Activated T-helper 2 cell treated with anti-CD3 and anti-CD28 coated beads, Interferon-gamma antibody, Interleukin-2, Interleukin-4, amounts not matched to agents 10 μg/mL and 5 μg/mL and 100 μg/mL, durations not matched to agents 14 hours and 24 hours and 36 hours (primary cell): ENCODE results near the gene TTLL1. TPM values are rescaled to one million over a fixed set of nuclear protein-coding genes. Genes with fewer than 3 reads are reported as not detected.

Source experiments
- DNase-seq: peaks from one replicate; pipeline ENCODE4 v3.0.0; 2021; ENCODE audit warnings: low spot score
- H3K27ac Mint-ChIP-seq: one replicate; pipeline ENCODE4 v1.8.0; 2021; ENCODE audit warnings: mixed read lengths
- H3K27me3 Mint-ChIP-seq: one replicate; pipeline ENCODE4 v1.8.0; 2021; ENCODE audit warnings: low read depth, mixed read lengths
- H3K36me3 Mint-ChIP-seq: one replicate; pipeline ENCODE4 v1.8.0; 2021; ENCODE audit warnings: low read depth, mixed read lengths
- H3K4me1 Mint-ChIP-seq: one replicate; pipeline ENCODE4 v1.8.0; 2021; ENCODE audit warnings: low read depth, mixed read lengths
- H3K4me3 Mint-ChIP-seq: one replicate; pipeline ENCODE4 v1.8.0; 2021; ENCODE audit warnings: low read depth, mild to moderate bottlenecking, moderate library complexity, mixed read lengths
- H3K9me3 Mint-ChIP-seq: one replicate; pipeline ENCODE4 v1.8.0; 2021; ENCODE audit warnings: mixed read lengths
- intact Hi-C: fragments of 100-400 bp; cut with micrococcal nuclease; formaldehyde crosslinking; loops from one replicate; pipeline ENCODE4 v1.15.1; 2023
- total RNA-seq: library from RNA; stranded (reverse); gene quantifications from 2 replicates; pipeline ENCODE4 v1.2.3, GENCODE V29; 2022

Gene TTLL1
- total RNA-seq, 1 donor from 2014 or later = 3.4 TPM

- Mint-ChIP-seq H3K36me3 (peaks cover 5% of the 10 kb centered on the region), H3K4me1 (peaks cover 10% of the 10 kb centered on the region), H3K4me3 (no peak overlapping the region), H3K9me3 (no peaks in the 10 kb centered on the region), H3K27ac (no peak overlapping the region), H3K27me3 (no peaks in the 10 kb centered on the region)
- DNase-seq = no peak
- intact Hi-C loops = no loop called here
Observed at GRCh38 chr22:42991010-42991651, 98.1 kb downstream of the TTLL1 start.

- Mint-ChIP-seq H3K9me3 (no peaks in the 10 kb centered on the region), H3K27me3 (no peaks in the 10 kb centered on the region), H3K4me1 (peaks cover 10% of the 10 kb centered on the region), H3K4me3 (no peak overlapping the region), H3K36me3 (peaks cover 5% of the 10 kb centered on the region), H3K27ac (no peak overlapping the region)
- intact Hi-C loops = no loop called here
- DNase-seq = no peak
Observed at GRCh38 chr22:42990131-42990838, 98.9 kb downstream of the TTLL1 start.

Other genes starting within 250 kb of the TTLL1 start
- 45.2 and 47.6 TPM in 2 replicates for gene ARFGAP3, start 232.1 kb downstream of the TTLL1 start, total RNA-seq
- 30.8 and 32.5 TPM in 2 replicates for gene PACSIN2, start 74.2 kb downstream of the TTLL1 start, total RNA-seq
- 2.5 and 3.1 TPM in 2 replicates for gene BIK, start 21.4 kb upstream of the TTLL1 start, total RNA-seq
- 17.3 and 18.5 TPM in 2 replicates for gene MCAT, start 54.0 kb upstream of the TTLL1 start, total RNA-seq
- gene TSPO, start 62.2 kb upstream of the TTLL1 start, total RNA-seq = 126 and 127 TPM in 2 replicates
- gene TTLL12, start 97.7 kb upstream of the TTLL1 start, total RNA-seq = 85.7 and 89.1 TPM in 2 replicates